Measurements from ENCODE around the gene OSBPL10. TPM values are rescaled to one million over a fixed set of nuclear protein-coding genes. Genes with fewer than 3 reads are reported as not detected.

OSBPL10 gene
- total RNA-seq, 1 donor from 2014 or later: 18.8 TPM

DNA sequence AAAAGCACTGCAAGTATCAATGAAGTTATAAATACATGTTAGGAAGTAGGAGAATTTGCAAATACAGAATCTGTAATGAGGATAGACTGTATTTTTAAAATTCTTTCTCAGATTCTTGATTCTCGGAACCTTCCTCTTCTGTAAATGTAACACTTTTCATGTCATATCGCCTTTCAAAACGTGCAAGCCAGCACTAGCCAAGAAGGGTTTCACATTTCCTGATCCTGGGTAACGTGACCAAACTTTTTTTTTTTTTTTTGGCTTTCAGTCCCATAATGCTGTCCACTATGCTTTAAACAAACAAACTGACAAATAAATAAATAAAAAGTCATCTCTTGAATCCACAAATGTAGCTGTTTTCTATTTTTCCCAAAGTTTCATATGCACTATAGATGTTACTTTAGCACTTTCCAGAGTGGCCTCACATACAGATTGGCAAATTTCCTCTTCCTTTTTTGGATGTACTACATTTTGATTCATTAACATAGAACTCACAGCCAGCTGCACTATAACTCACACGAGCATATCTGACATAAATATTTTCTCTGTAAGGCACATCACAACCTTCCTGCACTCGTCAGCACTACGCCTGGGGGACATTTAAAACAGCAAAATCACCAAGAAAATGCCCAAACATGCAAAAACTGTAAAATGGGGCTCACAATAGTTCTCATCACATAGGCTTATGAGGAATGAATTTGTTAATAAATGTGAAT, 208.1 kb downstream of the OSBPL10 start:
- TF ChIP-seq, protein P1, sequence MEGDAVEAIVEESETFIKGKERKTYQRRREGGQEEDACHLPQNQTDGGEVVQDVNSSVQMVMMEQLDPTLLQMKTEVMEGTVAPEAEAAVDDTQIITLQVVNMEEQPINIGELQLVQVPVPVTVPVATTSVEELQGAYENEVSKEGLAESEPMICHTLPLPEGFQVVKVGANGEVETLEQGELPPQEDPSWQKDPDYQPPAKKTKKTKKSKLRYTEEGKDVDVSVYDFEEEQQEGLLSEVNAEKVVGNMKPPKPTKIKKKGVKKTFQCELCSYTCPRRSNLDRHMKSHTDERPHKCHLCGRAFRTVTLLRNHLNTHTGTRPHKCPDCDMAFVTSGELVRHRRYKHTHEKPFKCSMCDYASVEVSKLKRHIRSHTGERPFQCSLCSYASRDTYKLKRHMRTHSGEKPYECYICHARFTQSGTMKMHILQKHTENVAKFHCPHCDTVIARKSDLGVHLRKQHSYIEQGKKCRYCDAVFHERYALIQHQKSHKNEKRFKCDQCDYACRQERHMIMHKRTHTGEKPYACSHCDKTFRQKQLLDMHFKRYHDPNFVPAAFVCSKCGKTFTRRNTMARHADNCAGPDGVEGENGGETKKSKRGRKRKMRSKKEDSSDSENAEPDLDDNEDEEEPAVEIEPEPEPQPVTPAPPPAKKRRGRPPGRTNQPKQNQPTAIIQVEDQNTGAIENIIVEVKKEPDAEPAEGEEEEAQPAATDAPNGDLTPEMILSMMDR (IDR thresholded peaks at IDR 0.05): no peak
- ATAC-seq: no peak

DNA sequence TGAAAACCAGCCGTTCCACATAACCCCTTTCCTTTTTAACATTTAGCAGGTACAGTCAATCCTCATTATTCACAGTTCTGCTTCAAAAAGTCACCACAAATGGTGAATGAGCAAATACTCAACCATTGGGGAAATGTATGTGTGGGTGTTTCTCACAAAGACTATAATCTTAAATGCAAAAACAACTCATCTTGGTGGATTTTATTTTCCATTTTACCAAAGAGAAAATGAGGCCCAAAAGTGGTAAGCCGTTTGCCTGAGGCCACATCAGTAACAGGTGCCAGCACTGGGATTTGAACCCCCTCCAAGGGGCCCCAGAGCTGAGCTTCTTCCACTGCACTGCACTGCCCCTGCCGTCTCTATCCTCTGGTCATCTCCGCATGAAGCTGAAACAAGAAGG, 208.8 kb downstream of the OSBPL10 start:
- no peaks in the 10 kb centered on the region for H3K9me3 ChIP-seq
- H3K4me1 ChIP-seq: no peaks in the 10 kb centered on the region
- TF ChIP-seq, protein P1 (IDR thresholded peaks at IDR 0.05): no peak
- ATAC-seq (no peak), DNase-seq (no peak)
- no peak overlapping the region for H3K27ac ChIP-seq
- H3K4me3 ChIP-seq: no peak overlapping the region
- H3K27me3 ChIP-seq (ENCODE audit: low read depth): no peaks in the 10 kb centered on the region
- no peaks in the 10 kb centered on the region for H3K36me3 ChIP-seq
- intact Hi-C loops (cut with DNase I): no loop called here

More for the DNA sequence above, 208.1 kb downstream of the OSBPL10 start:
- Histone ChIP-seq H3K36me3 (no peaks in the 10 kb centered on the region), H3K4me3 (no peak overlapping the region), H3K9me3 (no peaks in the 10 kb centered on the region), H3K4me1 (no peaks in the 10 kb centered on the region), H3K27me3 (ENCODE audit: low read depth) (no peaks in the 10 kb centered on the region), H3K27ac (no peak overlapping the region)
- intact Hi-C loops (cut with DNase I): no loop called here
- no peak for DNase-seq

DNA sequence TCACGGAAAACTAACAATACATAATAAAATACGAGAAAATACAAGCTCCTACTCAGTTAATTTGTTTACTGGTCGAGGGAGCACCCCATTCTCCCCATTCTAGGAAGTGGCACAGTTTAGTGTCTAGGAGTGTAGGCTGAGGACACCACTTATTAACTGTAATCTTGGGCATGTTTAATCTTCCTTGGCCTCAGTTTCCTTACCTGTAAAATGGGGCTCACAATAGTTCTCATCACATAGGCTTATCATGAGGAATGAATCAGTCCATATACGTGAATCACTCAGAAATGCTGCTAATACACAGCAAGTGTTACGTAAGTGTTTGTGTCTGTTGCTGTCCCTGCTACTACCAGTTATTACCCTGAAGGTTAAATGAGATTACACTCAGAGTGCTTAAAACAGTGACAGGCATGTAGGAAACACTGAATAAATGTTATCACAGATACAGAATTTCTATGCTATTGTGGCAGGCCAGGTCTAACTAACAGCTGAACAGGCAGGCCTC, 210.2 kb downstream of the OSBPL10 start:
- no peak overlapping the region for H3K27ac ChIP-seq
- DNase-seq: no peak
- no peaks in the 10 kb centered on the region for H3K4me1 ChIP-seq
- intact Hi-C loops (cut with DNase I): no loop called here
- no peaks in the 10 kb centered on the region for H3K27me3 ChIP-seq (ENCODE audit: low read depth)
- TF ChIP-seq, protein P1 (IDR thresholded peaks at IDR 0.05): no peak
- H3K9me3 ChIP-seq: no peaks in the 10 kb centered on the region
- no peak for ATAC-seq
- no peak overlapping the region for H3K4me3 ChIP-seq
- H3K36me3 ChIP-seq: no peaks in the 10 kb centered on the region

DNA sequence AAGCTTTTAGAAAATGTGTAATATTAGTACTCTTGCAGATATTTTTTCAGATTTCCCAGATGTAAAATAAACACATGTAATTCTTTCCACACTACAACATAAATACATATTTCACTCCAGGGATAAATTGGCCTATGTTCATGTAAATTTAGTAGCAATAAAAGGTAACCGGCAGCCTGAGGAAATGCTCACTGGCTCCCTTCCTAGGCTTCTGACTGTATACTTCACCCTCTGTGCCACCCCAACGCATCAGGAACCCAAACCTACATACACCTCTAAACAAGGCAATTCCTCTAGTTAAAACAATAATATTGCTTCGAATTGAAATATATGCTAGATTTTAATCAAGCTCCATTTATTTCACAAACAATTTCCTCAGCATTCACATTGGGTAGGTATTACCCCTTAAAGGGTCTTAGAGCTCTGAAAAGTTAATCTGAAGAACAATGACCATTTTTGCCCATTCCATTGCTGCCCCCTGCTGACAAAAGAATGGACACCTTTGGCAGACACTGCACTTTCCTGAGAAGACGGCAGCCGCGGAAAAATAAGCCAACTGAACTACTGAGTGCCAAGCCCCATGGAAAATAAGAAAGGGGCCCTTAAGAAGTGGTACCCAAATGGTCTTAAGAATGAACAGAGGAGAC, 212.5 kb downstream of the OSBPL10 start:
- TF ChIP-seq, protein P1 (IDR thresholded peaks at IDR 0.05): peak; percentile 66
- Histone ChIP-seq H3K9me3 (no peaks in the 10 kb centered on the region), H3K36me3 (no peaks in the 10 kb centered on the region), H3K4me1 (no peaks in the 10 kb centered on the region), H3K27ac (no peak overlapping the region), H3K27me3 (ENCODE audit: low read depth) (no peaks in the 10 kb centered on the region), H3K4me3 (no peak overlapping the region)
- intact Hi-C loops (cut with DNase I): loop anchor here (5.0 kb wide), 1 partner anchor 156 kb away; no protein-coding TSS in a partner anchor
- DNase-seq: no peak
- ATAC-seq: peak; percentile 55 to 74

DNA sequence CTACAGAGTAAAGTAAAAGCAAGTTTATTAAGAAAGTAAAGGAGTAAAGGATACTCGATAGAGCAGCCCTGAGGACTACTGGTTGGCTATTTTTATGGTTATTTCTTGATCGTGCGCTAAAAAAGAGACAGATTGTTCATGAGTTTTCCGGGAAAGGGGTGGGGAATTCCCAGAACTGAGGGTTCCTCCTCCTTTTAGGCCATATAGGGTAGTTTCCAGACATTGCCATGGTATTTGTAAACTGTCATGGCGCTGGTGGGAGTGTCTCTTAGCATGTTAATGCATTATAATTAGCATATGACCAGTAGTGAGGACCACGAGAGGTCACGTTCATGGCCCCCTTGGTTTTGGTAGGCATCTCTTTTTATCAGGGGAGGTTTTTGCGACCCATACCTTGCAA, 213.1 kb downstream of the OSBPL10 start:
- no peak overlapping the region for H3K27ac ChIP-seq
- intact Hi-C loops (cut with DNase I): loop anchor here (5.0 kb wide), 1 partner anchor 156 kb away; no protein-coding TSS in a partner anchor

More for the DNA sequence above, 213.1 kb downstream of the OSBPL10 start:
- Histone ChIP-seq H3K4me1 (no peaks in the 10 kb centered on the region), H3K27me3 (ENCODE audit: low read depth) (no peaks in the 10 kb centered on the region), H3K9me3 (no peaks in the 10 kb centered on the region), H3K36me3 (no peaks in the 10 kb centered on the region), H3K4me3 (no peak overlapping the region)
- TF ChIP-seq, protein P1 (IDR thresholded peaks at IDR 0.05): no peak
- DNase-seq (no peak), ATAC-seq (no peak)

Measured in lower lobe of right lung (tissue), 2 donors.